GM21360 (cell line): ENCODE measurements around the gene CAMK2D.
"Not testable (repeated sequence)": the region's sequence is repeated elsewhere in the genome, so short reads cannot be mapped to it uniquely, and the experiment has no call there.

ENCODE experiments used
- ATAC-seq: cut with Tn5 transposase; IDR thresholded peaks from one replicate; pipeline ENCODE4 v1.9.1; 2021; ENCODE audit warnings: mild to moderate bottlenecking, moderate library complexity; ENCODE audit not compliant: unreplicated experiment

CAMK2D gene

GRCh38 chr4:113733685-113734084 is 27.9 kb downstream of the CAMK2D start:
- ATAC-seq = no peak

- ATAC-seq = no peak
These were observed 28.5 kb downstream of the CAMK2D start for GRCh38 chr4:113732967-113733527.

GRCh38 chr4:113730467-113731216 is 30.9 kb downstream of the CAMK2D start:
- ATAC-seq = no peak

- no peak for ATAC-seq
These were observed 33.7 kb downstream of the CAMK2D start for GRCh38 chr4:113727802-113728201.

- ATAC-seq = no peak
These were observed 35.6 kb downstream of the CAMK2D start for GRCh38 chr4:113725963-113726362.

GRCh38 chr4:113718252-113718651 is 43.3 kb downstream of the CAMK2D start:
- no peak for ATAC-seq

- ATAC-seq = no peak
These were observed 49.5 kb downstream of the CAMK2D start for GRCh38 chr4:113711883-113712662.

GRCh38 chr4:113708250-113708649 is 53.3 kb downstream of the CAMK2D start:
- ATAC-seq = no peak

GRCh38 chr4:113707048-113707447 is 54.5 kb downstream of the CAMK2D start:
- no peak for ATAC-seq

GRCh38 chr4:113705097-113705496 is 56.4 kb downstream of the CAMK2D start:
- not testable (repeated sequence) for ATAC-seq

GRCh38 chr4:113702596-113702995 is 58.9 kb downstream of the CAMK2D start:
- ATAC-seq = not testable (repeated sequence)

- ATAC-seq = no peak
These were observed 60.4 kb downstream of the CAMK2D start for GRCh38 chr4:113701169-113701568.

- no peak for ATAC-seq
These were observed 60.9 kb downstream of the CAMK2D start for GRCh38 chr4:113700602-113701150.

GRCh38 chr4:113699772-113700171 is 61.8 kb downstream of the CAMK2D start:
- ATAC-seq = no peak

GRCh38 chr4:113697429-113697828 is 64.1 kb downstream of the CAMK2D start:
- ATAC-seq = no peak

- no peak for ATAC-seq
These were observed 66.0 kb downstream of the CAMK2D start for GRCh38 chr4:113695328-113696169.

GRCh38 chr4:113694008-113694407 is 67.5 kb downstream of the CAMK2D start:
- no peak for ATAC-seq

- peak; percentile 74 for ATAC-seq
These were observed 68.6 kb downstream of the CAMK2D start for GRCh38 chr4:113692809-113693411.

GRCh38 chr4:113691676-113692075 is 69.9 kb downstream of the CAMK2D start:
- no peak for ATAC-seq

- ATAC-seq = no peak
These were observed 72.1 kb downstream of the CAMK2D start for GRCh38 chr4:113689394-113689793.
